AG09319 (cell line): ENCODE results near the gene RWDD4.
A peak's percentile ranks its signal among the peaks of the same experiment; 100 is the strongest.

ENCODE experiments used
- DNase-seq: peaks from one replicate; pipeline ENCODE4 v3.0.0-alpha.2; 2010; ENCODE audit warnings: low read depth; ENCODE audit errors: extremely low read depth
- CTCF ChIP-seq: IDR thresholded peaks from 2 replicates; pipeline ENCODE4 v1.5.1; 2011; ENCODE audit warnings: low read depth, mild to moderate bottlenecking, inconsistent platforms, low read length, moderate library complexity

Gene RWDD4

GRCh38 chr4:183659029-183659871, at the start of gene RWDD4, which contains the start of gene TRAPPC11:
TSS of gene RWDD4 (minus strand) at chr4:183659185. CDS start at chr4:183658952, 233 bp downstream.
TSS of gene TRAPPC11 (plus strand) at chr4:183659293. CDS start at chr4:183663868, 4,575 bp downstream.
- TF ChIP-seq CTCF = no peak; the same call in none of the 2 replicates
- DNase-seq = peak; percentile 98

GRCh38 chr4:183702492-183702891, 43.5 kb upstream of the RWDD4 start:
- no peak for TF ChIP-seq CTCF
- DNase-seq = no peak

GRCh38 chr4:183700407-183700806, 41.4 kb upstream of the RWDD4 start:
- TF ChIP-seq CTCF = no peak
- DNase-seq = no peak

GRCh38 chr4:183698909-183699308, 39.9 kb upstream of the RWDD4 start:
- TF ChIP-seq CTCF = no peak
- no peak for DNase-seq

GRCh38 chr4:183691897-183692296, 32.9 kb upstream of the RWDD4 start:
- no peak for TF ChIP-seq CTCF
- no peak for DNase-seq

GRCh38 chr4:183691006-183691405, 32.0 kb upstream of the RWDD4 start:
- DNase-seq = no peak
- TF ChIP-seq CTCF = no peak

GRCh38 chr4:183688216-183688615, 29.2 kb upstream of the RWDD4 start:
- no peak for TF ChIP-seq CTCF
- DNase-seq = no peak
